Fibroblast of peridontal ligament (primary cell): ENCODE results near the gene CFHR1.
A peak's percentile ranks its signal among the peaks of the same experiment; 100 is the strongest.

Experiments used
- DNase-seq: peaks from one replicate; pipeline ENCODE4 v3.0.0-alpha.2; 2010; ENCODE audit errors: extremely low read depth

CFHR1 gene

GRCh38 chr1:196875935-196876334 is 56.4 kb downstream of the CFHR1 start:
- no peak for DNase-seq

GRCh38 chr1:196877964-196878363 is 58.4 kb downstream of the CFHR1 start:
- peak; percentile 36 for DNase-seq
